HG02884 (cell line): Measurements from ENCODE around the gene MTUS2.
"Not testable (repeated sequence)": the region's sequence is repeated elsewhere in the genome, so short reads cannot be mapped to it uniquely, and the experiment has no call there.

Source experiments
- ATAC-seq: cut with Tn5 transposase; IDR thresholded peaks from one replicate; pipeline ENCODE4 v1.9.1; 2021; ENCODE audit warnings: mild to moderate bottlenecking, moderate library complexity; ENCODE audit not compliant: unreplicated experiment

Gene MTUS2

DNA sequence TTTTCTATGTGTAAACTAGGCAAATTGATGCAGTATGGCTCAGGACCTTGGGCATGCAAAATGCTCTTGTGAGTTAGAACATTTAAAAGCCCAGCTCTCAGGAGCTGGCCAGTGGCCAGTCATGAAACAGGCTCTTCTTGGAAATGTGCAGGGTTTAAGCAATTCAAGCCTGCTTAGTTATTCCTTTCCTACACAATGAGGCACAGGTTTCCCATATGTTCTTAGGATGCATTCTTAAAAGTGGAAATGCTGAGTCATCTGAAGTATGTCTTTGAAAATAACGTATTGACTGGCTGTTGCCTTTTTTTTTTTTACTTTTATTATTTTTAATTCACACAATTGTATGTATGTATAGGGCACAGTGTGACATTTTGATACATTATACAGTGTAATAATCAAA is 474.7 kb downstream of the MTUS2 start:
- ATAC-seq, result no peak

DNA sequence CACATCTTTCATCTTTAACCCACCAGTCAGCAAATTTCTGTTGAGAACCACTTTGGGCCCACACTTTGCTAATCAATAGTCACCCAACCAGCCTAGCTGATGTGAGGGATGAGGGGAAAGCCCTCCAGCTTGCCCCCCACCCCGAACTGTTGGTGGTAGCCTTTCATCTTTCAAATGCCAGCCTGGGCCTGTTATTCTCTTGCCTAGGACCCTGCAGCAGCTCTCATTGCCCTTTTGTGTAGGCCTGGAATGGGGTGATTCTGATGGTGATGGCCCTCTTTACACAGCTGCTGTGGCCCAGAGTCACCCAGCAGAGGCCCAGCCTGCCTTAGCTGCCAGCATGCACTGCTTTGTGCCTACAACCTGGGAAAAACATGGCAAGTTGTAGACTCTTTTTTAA is 480.9 kb downstream of the MTUS2 start:
- ATAC-seq, result no peak

GRCh38 chr13:29304148-29304547 is 484.0 kb downstream of the MTUS2 start:
- ATAC-seq, result no peak

- no peak for ATAC-seq
Observed at GRCh38 chr13:29310806-29311205, 490.7 kb downstream of the MTUS2 start.

GRCh38 chr13:29315847-29316246 is 495.7 kb downstream of the MTUS2 start:
- ATAC-seq, result no peak

DNA sequence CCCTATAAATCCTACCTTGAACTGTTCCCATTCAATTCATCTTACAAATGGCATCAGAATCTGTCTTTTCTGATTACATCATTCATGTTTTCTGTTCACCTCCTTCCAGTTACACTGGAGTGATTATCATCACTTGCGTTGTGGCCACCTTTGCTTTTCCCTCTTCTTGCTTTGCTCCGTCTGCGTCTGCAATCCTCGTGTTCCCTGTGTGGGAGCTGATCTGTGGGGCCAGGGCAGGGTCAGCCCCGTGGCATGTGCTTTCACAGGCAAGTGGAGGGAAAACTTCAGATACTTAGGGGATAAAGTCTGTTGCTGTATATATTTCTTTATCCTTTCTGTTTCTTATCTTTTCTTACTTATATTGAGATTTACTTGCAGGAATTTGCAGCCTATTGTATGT is 497.7 kb downstream of the MTUS2 start:
- no peak for ATAC-seq

DNA sequence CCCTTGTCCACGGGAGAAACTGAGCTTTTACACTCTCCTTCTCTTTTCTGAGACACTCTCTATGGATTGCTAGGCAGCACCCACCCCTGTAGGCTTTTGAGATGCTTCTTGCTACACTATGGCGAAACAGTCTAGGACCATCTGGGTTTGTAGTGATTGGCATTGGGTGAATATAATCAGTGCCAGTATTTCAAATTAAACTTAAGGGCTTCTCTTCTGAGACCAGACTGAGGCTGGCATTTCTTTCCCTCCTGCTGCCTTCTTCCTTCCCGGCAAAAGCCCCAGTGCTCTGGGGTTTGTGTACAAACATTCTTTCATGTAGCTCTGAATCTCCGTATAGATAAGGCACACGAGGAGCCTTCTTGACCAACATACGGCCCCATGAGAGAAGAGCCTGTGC is 498.6 kb downstream of the MTUS2 start:
- ATAC-seq, result no peak

DNA sequence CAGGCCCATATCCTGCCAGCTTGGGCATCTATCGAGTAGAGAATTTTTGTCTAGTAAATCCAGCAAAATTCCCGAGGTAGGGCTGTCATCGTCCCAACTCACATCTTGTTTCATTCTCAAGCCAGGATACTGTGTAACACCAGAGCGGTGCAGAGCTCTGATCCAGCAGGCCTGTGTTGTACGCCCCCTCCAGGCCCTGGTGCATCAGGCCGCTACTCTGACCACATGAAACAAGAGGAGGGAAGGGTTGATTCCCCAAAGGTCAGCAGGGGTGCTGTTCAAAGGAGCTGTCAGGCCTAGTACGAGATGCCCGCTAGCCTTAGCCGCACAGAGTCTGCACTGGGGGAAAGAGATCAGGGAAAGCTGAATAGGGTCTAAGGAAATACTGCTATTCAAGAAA is 499.3 kb downstream of the MTUS2 start:
- ATAC-seq, result no peak

DNA sequence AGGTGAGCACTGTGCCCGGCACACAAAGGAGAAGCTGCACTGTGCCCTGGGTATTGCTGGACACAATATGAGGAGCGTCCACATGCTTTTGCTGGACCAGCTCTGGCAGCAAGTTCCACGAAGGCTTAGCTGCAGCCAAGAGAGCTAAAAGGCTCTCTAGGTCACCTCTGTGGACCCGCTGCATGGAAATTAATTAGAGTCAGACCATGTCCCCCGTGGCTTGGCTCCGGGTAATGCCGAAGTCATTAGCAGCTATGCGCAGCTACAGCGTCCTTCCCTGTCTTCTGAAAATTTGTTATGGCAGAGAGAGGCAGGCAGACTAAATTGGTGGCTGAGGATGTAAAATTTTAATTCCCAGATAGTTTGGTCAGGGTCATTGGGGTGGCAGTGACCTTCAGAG is 503.8 kb downstream of the MTUS2 start:
- no peak for ATAC-seq

DNA sequence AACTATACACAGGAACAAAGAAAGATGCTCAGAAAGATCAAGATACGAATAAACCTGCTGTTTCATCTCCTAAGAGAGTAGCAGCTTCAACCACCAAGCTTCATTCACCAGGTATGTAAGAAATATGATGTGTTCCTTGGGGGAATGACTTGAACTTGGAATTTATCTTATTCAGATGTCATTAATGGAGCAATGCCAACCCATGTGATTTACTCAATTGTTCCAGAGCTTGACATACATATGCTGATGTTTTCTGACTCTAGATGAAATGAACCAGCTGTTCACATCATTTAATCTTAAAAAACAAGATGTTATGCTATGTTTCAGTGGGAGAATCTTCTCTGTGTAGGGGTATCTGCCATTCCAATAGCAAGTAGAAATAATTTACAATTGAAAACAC is 504.5 kb downstream of the MTUS2 start:
- ATAC-seq, result no peak

GRCh38 chr13:29328501-29328900 is 508.4 kb downstream of the MTUS2 start:
- no peak for ATAC-seq

GRCh38 chr13:29336356-29336755 is 516.2 kb downstream of the MTUS2 start:
- no peak for ATAC-seq

GRCh38 chr13:29339386-29340272 is 519.5 kb downstream of the MTUS2 start:
- no peak for ATAC-seq

GRCh38 chr13:29345860-29346582 is 525.9 kb downstream of the MTUS2 start:
- ATAC-seq, result not testable (repeated sequence)

DNA sequence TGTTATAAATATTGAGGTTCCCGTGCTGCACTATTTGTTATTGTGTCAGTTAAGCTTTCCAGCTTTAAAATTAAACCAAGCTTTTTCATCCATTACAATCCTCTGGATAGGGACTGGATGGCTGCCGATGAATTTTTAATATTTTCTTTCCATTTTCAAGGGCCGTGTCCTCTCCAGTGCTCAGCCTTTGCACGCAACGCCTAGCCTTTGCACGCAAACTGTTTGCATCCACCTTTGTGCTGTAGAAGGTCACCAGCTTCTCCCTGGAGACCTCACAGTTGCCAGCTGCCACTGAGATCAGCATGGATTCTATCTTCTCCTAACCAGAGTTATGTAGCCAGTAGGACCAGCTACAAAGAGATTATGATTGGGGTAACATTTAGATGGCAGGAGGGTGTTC is 534.9 kb downstream of the MTUS2 start:
- ATAC-seq, result no peak

DNA sequence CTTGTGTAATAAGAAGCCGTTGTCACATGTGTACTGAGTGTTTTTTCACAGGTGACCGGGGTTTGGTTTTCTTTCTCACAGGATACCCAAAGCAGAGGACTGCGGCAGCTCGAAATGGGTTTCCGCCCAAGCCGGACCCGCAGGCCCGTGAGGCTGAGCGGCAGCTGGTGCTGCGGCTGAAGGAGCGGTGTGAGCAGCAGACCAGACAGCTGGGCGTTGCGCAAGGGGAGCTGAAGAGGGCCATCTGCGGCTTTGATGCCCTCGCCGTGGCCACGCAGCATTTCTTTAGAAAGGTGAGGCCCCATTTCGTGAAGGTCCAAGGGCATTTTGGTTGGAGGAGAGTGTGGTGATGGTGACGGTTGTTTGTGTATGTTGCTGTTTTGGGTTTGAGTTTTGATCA is 539.0 kb downstream of the MTUS2 start:
- ATAC-seq, result no peak

- ATAC-seq, result no peak
Observed at GRCh38 chr13:29361716-29362115, 541.6 kb downstream of the MTUS2 start.

GRCh38 chr13:29362849-29363604 is 542.9 kb downstream of the MTUS2 start:
- ATAC-seq, result peak; percentile 90

DNA sequence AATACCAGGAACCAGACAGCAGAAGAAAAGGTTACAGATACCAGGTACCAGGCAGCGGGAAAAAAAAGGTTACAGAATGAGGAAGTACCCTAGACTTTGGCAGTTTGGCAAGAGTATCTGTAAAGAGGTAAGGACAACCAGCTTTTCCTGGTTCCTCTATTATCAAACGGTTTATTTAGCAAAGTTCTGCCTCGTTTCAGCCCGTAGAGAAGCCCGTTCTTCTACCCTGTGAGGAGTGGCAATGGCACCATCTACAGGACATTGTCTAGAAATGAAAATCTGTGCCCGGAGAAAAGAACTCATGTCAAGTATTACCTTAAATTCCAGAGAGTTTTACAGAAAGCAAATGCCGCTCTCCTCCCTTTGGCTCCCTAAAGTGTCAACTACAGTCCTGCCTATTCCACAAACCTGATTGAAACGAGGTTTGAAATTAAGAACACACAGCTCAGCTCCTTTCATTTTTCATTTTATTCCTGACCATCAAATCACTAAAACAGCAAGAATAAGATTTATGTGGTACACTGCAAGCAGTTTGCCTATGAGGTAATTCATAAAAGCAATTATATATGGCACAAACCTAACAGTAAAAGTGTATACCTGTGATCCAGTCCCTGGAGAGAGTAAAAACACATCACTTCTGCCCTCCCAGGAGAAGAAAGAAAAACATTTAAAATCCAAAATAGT is 549.1 kb downstream of the MTUS2 start:
- ATAC-seq, result no peak

- no peak for ATAC-seq
Observed at GRCh38 chr13:29379281-29379680, 559.1 kb downstream of the MTUS2 start.

- no peak for ATAC-seq
Observed at GRCh38 chr13:29379865-29380264, 559.7 kb downstream of the MTUS2 start.
